Stimulated activated CD4-positive, alpha-beta T cell treated with anti-CD3 and anti-CD28 coated beads, Interleukin-4, amount 100 ng/mL, for 24 hours (primary cell): ENCODE measurements around the gene PCYT1A.
"Not testable (repeated sequence)": the region's sequence is repeated elsewhere in the genome, so short reads cannot be mapped to it uniquely, and the experiment has no call there.

Source experiments
- DNase-seq: peaks from one replicate; pipeline ENCODE4 v3.0.0-alpha.2; 2020

The PCYT1A gene

DNA sequence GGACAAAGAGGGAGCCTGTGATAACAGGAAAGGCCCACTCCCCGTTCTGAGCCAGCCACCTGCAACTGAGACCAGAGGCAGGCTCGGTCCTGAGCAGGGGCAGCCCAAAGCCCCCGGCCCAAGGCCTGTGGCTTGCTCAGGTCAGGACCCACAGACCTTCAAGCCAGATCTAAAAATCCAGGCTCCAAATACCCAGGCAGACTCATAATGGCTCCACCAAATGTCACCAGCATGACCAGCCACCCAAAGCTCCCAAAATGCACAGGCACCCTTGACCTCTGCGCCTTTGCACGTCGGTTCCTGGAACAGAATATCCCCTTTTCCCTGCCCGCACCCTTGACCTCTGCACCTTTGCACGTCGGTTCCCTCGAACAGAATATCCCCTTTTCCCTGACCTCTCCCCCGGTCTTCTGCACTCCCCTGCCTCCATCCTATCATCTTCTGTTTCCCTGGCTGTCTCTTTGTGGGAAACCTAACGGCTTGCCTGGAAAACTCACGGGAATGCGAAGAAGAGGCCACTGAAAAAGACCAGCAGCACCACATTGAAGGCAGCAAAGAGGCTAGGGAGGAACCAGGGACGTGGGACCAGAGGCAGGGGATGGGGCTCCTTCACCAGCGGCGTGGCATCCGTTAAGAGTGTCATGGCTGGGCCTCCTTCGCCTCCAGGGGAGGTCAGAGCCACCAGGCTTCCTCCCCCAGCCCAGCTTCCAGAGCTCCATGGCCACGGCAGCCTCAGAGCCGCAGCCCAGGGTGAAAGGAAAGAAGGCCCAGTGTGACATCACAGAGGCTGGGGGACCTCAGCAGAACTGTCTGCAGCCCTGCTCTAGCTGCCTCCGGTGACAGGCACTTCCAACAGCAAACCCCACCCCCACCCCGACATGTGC, 76.6 kb downstream of the PCYT1A start, which contains the start of gene ZDHHC19:
Gene ZDHHC19 (minus strand): TSS at position 728 of the 884 bp plus-strand sequence. CDS start 85 bp downstream, at position 643.
- no peak for DNase-seq

DNA sequence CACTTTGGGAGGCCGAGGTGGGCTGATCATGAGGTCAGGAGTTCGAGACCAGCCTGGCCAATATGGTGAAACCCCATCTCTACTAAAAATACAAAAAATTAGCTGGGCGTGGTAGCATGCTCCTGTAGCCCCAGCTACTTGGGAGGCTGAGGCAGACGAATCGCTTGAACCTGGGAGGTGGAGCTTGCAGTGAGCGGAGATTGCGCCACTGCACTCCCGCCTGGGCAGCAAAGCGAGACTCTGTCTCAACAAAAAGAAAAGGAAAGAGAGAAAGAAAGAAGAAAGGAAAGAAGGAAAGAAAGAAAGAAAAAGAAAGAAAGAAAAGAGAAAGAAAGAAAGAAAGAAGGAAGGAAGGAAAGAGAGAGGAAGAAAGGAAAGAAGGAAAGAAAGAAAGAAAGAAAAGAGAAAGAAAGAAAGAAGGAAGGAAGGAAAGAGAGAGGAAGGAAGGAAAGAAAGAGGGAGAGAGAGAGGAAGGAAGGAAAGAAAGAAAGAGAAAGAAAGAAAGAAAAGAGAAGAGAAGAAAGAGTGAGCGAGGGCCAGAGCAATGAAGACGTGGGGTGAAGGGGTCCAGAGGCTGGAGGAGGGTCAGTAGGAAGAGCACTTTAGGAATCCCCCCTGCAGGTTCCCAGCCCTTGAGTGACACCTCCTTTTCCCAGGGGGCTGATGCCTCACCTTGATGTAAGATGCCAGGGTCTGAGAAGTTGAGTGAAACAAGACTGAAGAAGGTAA, 77.4 kb downstream of the PCYT1A start:
- not testable (repeated sequence) for DNase-seq

DNA sequence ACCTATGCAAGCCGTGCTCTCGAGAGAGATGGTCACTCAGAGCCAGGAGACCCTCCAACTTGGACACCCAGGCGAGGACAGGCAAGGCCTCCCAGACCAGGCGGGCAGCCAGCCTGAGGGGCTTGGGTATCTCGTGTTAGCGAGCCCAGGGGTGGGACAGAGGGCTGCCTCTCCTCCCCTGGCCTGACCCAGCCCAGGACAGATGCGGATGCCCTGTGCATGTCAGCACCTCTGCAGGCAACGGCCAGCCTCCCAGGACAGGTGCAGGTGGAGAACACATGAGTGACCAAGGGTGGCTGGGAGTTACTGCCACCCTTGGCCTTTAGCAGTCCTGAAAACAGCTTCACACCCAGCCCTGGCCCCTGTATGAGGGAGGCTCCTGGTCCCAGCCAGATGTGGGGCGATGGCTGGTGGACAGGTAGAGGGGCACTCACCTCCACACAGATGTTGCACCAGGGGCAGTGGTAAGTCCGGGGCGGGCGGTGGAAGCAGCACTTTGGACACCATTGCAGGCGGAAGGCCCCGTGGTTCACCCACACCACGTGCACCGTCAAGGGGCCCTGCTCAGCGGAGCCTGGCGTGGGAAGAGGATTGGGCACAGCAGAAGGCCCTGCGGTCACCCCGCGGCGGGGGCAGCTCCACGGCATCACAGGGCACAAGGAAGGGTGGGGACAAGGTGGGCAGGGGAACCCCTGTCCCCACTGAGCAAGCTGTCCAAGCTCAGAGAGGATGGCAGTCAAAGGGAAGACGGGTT, 78.4 kb downstream of the PCYT1A start:
- no peak for DNase-seq

DNA sequence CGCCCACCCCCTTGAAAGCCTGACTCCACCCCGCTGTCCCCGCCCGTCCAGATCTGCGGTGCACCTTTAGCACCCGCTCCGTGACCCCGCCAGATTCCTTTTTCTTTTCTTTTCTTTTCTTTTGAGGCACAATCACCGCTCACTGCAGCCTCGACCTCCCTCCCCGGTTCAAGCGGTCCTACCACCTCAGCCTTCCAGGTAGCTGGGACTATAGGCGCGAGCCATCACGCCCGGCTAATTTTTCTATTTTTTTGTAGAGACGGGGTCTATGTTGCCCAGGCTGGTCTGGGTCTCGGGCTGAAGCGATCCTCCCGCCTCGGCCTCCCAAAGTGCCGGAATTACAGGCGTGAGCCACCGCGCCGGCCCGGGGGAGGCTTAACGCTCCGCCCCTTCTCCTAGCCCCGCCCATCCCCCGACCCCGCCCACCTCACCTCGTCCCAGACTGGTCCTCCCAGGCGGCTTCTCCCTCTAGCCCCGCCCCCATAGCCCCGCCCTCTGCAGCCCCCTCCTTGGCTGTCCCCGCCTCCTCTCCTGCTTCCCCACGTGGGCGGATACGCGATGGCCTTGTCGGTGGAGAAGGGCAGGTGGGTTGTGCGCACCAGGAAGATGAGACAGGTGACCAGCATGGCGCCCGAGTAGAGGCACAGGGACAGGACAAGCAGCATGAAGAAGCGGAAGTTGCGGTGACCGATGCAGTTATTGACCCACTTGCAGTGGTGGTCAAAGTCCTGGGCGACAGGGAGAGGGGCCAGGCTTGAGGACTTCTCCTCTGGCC, 79.5 kb downstream of the PCYT1A start:
- peak; percentile 49 for DNase-seq

DNA sequence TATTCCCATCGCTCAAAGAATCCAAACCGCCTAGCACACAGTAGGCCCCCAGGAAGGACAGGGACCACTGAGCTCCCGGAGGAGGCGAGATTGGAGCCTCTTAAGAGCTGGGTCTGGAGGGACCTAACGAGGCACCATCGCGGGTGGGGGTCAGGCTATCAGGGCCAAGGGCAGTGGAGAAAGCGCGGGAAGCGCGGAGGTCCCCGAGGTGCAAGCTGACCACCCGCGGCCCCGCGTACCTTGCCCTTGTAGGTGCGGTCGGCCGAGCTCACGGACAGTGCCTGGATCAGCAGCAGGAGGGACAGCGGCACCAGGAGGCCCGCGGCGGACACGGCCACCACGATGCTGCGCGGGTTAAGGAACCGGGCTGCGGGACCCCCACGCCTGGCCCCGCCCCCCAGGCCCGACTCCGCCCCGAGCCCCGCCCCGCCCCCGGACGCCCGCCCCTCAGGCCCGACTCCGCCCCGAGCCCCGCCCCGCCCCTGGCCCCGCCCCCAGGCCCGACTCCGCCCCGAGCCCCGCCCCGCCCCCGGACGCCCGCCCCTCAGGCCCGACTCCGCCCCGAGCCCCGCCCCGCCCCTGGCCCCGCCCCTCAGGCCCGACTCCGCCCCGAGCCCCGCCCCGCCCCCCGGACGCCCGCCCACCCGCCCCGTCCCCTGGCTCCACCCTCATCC, 80.2 kb downstream of the PCYT1A start:
- peak; percentile 24 for DNase-seq

DNA sequence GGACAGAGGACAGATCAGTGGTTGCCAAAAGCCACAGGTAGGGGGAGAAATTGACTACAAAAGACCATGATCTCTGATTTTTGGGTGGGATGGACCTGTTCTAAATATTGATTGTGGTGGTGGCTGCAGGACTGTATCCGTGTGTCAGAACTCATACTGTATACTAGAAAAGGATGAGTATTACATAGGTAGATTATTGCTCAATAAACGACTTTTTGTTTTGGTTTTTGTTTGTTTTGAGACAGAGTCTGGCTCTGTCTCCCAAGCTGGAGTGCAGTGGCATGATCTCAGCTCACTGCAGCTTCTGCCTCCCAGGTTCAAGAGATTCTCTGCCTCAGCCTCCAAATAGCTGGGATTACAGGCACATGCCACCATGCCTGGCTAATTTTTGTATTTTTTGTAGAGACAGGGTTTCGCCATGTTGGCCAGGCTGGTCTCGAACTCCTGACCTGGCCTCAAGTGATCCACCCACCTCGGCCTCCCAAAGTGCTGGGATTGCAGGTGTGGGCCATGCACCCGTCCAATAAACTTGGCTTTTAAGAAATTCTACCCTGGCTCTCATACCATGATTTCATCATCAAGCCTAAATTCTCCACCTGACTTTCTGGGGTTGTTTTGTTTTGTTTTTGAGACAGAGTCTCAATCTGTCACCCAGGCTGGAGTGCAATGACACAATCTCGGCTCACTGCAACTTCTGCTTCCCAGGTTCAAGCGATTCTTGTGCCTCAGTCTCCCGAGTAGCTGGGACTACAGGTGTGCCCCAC, 81.9 kb downstream of the PCYT1A start:
- not testable (repeated sequence) for DNase-seq

DNA sequence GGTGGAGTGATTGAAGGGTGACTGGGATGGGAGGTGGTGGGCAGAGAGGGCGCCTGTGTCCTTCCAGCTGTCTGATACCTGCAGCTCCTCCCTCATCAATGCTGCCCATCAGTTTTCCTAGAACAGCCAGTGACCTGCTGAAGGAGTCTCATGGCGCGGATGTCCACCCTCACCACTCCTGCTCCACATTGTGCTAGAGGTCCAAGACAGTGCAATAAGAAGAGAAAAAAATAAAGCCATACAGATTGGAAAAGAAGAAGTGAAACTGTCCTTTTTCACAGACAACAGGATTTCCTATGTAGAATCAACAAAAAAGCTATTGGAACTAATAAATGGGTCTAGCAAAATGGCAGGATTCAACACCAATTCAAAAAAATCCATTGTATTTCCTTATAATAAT, 83.7 kb downstream of the PCYT1A start:
- no peak for DNase-seq

DNA sequence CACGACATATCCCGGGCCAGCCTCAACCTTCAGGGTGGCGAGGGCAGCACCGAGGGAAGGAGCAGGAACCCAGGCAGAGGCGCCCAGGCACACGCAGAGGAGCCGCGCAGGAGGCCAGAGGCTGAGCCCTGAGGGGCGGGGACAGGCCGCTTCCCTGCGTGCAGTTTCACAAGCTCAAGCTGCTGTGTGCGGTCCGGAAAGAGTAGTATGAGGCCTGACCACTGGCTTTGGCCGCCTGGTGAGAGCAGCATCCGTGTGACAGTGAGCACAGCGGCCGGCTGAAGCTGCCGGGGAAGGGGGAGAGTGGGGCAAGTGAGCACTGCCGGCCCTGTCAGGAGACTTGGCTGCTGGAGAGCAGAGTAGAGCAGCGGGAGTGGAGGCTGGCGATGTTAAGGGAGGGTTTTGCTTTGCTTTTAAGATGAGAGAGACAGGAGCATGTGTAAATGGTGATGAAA, 85.0 kb downstream of the PCYT1A start:
- DNase-seq: no peak

DNA sequence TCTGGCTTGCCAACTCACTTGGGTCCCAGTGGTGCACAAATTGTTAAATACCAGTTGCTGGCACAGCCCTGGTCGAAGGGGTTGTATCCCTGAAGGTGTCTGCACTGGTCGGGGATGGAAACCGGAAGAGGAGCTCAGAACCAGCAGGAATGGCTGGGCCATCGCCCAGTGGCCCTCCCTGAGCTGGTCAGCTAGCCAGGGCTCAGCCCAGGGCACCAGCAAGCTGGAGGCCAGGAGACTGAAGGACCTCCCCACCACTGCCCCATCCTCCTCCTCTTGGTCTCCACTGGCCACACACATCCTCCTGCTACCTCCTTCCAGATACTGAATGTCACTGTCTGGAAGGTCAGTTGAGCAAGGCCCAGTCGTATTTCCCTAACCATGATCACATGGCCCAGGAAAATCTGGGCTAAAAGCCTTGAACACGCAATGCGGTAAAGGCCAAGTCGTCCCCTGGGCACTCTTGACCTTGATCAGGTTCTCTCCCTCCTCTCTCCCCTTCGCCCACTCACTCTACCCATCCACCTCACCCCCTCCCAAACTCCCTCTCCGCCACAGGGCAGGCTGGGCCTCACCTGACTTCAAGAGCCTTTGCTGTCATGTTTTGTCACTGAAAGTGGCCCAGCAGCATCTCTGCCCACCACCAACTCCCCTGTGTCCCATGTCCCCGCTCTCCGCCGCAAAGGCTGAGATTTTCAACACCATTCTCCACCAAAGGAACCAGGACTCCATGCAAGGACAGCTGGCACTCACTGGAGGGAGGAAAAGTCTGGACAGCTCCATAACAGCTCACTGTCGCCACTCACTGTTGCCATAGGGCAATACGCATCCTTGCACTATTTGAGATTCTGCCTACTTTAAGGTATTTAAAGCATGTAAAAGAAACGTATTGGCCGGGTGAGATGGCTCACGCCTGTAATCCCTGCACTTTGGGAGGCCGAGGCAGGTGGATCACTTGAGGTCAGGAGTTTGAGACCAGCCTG, 88.5 kb downstream of the PCYT1A start:
- DNase-seq: no peak

DNA sequence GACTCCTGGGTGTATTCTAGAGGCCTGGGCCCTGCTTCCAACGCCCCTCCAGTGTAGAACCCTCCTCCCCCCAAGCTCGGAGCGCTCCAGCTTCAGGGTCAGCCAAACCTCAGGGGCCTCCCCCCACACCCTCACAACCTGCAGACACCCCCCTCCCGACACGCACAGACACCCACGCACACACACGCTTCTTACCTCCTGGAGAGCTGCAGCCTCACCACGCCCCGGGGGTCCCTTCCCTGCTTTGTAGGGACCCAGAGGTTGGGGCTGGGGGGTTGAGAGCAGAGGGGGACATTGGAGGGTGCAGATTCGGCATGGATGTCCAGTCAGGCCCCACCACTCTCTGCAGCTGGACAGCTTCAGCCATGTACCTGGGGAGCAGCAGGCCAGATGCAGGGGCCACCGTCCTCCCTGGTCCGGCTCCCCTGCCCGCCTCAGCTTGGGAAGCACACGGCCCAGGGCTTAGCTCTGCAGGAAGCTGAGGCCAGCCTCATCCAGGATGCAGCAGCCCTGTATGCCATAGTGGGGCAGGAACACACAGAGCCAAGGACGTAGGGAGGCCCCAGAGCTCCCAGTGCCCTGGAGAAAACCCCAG, 89.3 kb downstream of the PCYT1A start:
- DNase-seq: no peak

DNA sequence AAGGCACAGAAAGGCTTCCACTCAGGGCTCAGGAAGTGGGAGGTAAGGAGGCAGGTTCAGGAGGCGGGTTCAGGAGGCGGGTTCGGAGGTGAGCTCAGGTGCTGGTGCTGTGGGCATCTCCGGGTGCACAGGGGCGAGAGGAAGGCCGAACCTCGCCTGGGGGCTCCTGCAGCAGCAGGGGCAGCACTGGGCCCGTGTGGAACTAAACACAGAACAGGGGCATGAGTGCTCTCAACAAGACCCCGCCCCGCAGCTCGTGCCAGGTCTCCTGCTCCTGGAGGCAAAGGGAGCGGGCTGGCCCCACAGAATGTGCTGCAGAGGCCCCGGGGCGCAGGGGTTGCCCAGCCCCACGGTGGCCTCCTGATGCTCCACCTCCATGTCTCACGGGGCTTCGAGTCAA, 90.0 kb downstream of the PCYT1A start:
- no peak for DNase-seq

DNA sequence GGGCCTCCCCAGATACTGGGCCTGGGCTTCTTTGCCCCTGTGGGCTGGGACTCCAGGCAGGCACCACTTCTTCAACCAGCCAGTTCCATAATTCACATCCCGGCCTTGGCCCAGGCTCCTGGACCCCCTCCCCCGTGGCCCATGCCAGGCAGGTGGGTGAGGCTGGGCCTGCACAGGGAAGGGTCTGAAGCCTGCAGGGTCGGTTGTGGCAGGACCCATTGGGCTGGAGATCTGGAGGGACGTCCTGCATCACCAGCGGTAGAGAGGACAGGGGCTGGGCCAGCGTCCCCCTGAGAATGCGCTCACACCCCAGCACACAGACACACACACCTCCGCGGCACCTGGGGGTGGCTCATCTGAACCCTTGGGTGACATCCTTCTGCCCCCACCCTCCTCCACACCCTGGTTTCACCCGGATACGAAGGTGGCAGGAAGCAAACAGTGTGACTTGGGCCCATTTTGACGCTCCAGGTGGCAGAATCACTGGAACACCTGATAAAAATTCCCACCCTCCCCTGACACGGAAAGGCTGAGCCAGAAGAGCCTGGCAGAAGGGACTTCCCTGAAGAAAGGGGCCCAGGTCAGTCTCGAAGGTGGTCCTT, 91.8 kb downstream of the PCYT1A start:
- no peak for DNase-seq

DNA sequence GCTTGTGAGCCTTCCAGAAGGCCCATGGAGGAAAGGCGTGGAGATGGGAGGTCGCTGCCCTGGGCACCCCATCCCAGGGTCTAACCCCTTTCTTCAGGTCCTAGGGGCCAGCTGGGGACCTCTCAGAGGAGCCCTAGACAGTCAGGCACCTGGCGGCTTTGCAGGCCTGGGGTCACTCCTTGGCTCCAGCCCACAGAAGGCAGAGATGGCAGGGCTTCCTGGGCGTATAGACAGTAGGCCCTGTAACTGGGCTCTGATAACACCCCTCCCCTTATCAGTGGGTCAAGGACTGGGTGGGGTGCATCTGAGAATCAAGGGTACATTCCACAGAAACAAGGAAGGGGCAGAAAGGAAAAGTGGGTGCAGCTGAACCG, 93.0 kb downstream of the PCYT1A start:
- DNase-seq: no peak

DNA sequence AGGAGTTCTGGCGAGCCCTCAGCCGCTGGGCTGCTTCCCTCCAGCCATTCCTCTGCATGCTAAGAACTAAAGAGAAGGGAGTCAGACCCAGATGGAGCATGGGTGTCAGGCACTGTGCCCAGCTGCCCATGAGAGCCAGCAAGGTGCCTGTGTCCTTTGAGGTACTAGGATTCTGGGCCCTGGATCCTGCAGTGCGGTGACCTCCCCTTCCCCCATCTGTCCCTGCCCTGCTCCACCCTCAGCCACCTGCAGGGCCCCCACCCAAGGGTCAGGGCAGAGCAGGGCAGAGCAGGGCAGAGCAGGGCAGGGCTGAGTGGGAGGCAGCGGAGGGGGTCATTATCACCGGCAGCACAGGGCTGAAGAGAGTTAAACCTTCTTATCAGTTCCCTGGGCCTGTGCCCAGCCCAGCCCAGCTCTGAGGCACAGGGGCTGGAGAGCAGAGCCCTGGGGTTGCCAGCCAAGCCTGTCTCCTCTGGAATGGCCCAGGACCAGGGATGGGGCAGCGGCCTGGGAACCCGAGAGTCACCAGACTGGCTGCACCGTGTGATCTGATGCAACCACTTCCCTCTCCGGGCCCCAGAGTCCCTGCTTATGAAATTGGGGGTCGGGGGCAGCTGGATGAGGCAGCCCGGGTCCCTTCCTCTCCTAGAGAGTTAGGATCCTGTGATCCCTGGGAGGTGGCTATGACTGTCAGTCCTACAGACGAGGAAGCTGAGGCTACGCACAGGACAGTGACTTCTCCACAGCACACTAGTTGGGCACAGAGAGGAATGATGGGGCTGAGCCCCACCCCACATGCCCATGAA, 93.6 kb downstream of the PCYT1A start:
- DNase-seq: no peak

DNA sequence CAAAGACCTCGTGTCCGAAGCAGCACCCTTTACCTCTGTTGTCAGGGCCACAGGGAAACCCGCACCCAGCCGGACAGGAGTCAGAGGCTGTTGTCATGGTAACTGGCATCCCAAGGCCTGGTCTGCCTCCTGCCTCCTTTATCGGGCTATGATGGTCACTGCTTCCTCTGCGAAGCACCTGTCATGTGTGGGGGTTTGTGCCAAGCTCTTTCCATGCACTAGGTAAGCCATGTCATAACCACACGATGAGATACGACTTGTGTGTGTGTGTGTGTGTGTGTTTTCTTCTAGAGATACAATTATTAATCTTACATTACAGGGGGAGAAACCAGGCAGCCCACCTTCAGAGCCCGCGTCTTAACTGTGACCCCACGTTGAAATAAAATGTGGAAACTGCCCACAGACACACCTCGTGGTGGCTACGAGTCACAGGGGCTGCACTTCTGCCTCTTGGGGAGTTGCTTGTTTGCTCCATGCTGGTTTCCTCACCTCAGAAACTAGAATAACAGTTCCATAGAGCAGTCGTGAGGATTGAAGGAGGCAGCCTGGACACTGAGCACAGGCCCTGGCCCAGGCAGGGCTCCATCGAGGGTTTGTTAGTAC, 94.3 kb downstream of the PCYT1A start:
- DNase-seq: no peak

DNA sequence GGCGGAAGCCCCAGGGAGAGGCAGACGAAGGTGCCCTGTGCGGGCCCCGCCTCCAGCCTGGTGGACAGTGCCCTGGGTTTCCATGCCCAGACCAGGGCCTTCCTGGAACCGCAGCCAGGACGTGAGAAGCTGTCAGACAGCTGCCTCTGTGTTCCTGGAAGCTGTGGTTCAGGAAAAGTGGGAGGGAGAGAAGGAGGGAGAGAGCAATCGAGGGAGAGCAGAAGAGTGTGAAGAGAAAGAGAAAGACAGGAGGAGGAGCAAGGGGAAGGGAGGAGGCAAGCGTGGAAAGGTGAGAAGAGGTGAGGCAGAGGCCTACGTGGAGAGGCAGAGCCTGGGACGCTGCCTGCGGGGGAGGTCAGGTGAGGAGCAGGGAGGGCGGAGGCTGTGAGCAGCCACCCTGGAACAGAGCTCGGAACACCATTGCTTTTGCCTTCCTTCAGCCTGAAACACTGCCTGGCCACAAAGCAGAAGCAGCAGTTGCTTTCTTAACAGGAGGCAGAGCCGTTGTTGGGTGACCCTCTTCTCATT, 94.9 kb downstream of the PCYT1A start:
- DNase-seq: no peak

DNA sequence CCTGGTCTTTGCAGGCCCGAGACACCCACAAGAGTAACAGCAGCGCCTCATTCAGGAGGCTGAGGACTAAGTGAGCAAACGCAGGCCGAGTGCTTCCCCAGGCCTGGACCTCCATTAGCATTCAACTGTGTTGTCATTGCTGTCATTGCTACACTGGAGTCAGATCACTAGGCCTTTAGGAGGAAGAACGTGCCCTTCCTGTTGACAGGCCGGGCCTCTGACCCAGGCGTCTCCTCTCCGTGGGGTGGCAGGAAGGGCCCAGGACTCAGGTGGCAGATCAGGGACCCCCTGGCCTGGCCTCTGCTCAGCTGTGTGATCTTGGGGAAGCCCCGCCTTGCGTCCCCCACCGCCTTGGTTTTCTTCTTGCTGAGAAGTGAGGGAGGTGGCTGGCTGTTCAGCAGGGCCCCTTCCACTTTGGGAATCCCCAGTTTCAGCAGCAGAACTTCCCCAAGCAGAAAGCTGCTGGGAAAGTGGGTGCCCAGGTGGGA, 95.4 kb downstream of the PCYT1A start:
- peak; percentile 43 for DNase-seq
